NCI-H82 treated with DMSO at 0.1 percent for 48 hours (cell line): ENCODE data around the gene TMEM101.
"Not testable (repeated sequence)": the region's sequence is repeated elsewhere in the genome, so short reads cannot be mapped to it uniquely, and the experiment has no call there.

Experiments used
- DNase-seq: peaks from one replicate; lab custom pipeline; 2025; ENCODE audit not compliant: unreplicated experiment; lab: John Stamatoyannopoulos, UW

Gene TMEM101

GRCh38 chr17:43976963-43977837, 37.6 kb downstream of the TMEM101 start:
- no peak for DNase-seq

GRCh38 chr17:43975898-43976297, 38.9 kb downstream of the TMEM101 start:
- DNase-seq: no peak

GRCh38 chr17:43974382-43975266, 40.1 kb downstream of the TMEM101 start:
- peak; percentile 84 for DNase-seq

GRCh38 chr17:43972444-43973212, 42.1 kb downstream of the TMEM101 start:
- DNase-seq: not testable (repeated sequence)

- not testable (repeated sequence) for DNase-seq
Measured at GRCh38 chr17:43971436-43971835, 43.3 kb downstream of the TMEM101 start.

- DNase-seq: no peak
Measured at GRCh38 chr17:43970366-43970765, 44.4 kb downstream of the TMEM101 start.

- DNase-seq: no peak
Measured at GRCh38 chr17:43967251-43967875, 47.4 kb downstream of the TMEM101 start.

GRCh38 chr17:43966276-43966675, 48.5 kb downstream of the TMEM101 start:
- no peak for DNase-seq

GRCh38 chr17:43962479-43962878, 52.3 kb downstream of the TMEM101 start:
- no peak for DNase-seq

- no peak for DNase-seq
Measured at GRCh38 chr17:43961954-43962353, 52.8 kb downstream of the TMEM101 start.

GRCh38 chr17:43961292-43961691, 53.5 kb downstream of the TMEM101 start:
- not testable (repeated sequence) for DNase-seq
